Osteocyte (in vitro differentiated cells): ENCODE data around the gene PRTN3. TPM values are rescaled to one million over a fixed set of nuclear protein-coding genes. Genes with fewer than 3 reads are reported as not detected.

Experiments used
- DNase-seq: peaks from one replicate; pipeline ENCODE4 v3.0.0; 2021; ENCODE audit warnings: mixed read lengths; ENCODE audit not compliant: unreplicated experiment; ENCODE audit errors: extremely low spot score
- H3K27ac Mint-ChIP-seq: one replicate; pipeline ENCODE4 v1.8.0; 2021; ENCODE audit warnings: mild to moderate bottlenecking, mixed read lengths; ENCODE audit not compliant: unreplicated experiment
- H3K27me3 Mint-ChIP-seq: one replicate; pipeline ENCODE4 v1.8.0; 2021; ENCODE audit warnings: mixed read lengths; ENCODE audit not compliant: unreplicated experiment
- H3K36me3 Mint-ChIP-seq: one replicate; pipeline ENCODE4 v1.8.0; 2021; ENCODE audit warnings: mixed read lengths; ENCODE audit not compliant: unreplicated experiment
- H3K4me1 Mint-ChIP-seq: one replicate; pipeline ENCODE4 v1.8.0; 2021; ENCODE audit warnings: mixed read lengths; ENCODE audit not compliant: unreplicated experiment
- H3K4me3 Mint-ChIP-seq: one replicate; pipeline ENCODE4 v1.8.0; 2021; ENCODE audit warnings: mild to moderate bottlenecking, moderate library complexity, mixed read lengths; ENCODE audit not compliant: unreplicated experiment
- H3K9me3 Mint-ChIP-seq: one replicate; pipeline ENCODE4 v1.8.0; 2021; ENCODE audit warnings: mixed read lengths; ENCODE audit not compliant: unreplicated experiment
- total RNA-seq: library from RNA; stranded (reverse); gene quantifications from 2 replicates; pipeline ENCODE4 v1.2.1, GENCODE V29; 2021
- TF ChIP-seq, protein P1 (sequence below): fragments of 200-600 bp; sonication (generic); IDR thresholded peaks from 2 replicates; pipeline ENCODE4 v1.5.0; 2021; ENCODE audit warnings: antibody characterized with exemption, mild to moderate bottlenecking, moderate library complexity

Gene PRTN3
- total RNA-seq, 1 donor from 2014 or later, result not detected

DNA sequence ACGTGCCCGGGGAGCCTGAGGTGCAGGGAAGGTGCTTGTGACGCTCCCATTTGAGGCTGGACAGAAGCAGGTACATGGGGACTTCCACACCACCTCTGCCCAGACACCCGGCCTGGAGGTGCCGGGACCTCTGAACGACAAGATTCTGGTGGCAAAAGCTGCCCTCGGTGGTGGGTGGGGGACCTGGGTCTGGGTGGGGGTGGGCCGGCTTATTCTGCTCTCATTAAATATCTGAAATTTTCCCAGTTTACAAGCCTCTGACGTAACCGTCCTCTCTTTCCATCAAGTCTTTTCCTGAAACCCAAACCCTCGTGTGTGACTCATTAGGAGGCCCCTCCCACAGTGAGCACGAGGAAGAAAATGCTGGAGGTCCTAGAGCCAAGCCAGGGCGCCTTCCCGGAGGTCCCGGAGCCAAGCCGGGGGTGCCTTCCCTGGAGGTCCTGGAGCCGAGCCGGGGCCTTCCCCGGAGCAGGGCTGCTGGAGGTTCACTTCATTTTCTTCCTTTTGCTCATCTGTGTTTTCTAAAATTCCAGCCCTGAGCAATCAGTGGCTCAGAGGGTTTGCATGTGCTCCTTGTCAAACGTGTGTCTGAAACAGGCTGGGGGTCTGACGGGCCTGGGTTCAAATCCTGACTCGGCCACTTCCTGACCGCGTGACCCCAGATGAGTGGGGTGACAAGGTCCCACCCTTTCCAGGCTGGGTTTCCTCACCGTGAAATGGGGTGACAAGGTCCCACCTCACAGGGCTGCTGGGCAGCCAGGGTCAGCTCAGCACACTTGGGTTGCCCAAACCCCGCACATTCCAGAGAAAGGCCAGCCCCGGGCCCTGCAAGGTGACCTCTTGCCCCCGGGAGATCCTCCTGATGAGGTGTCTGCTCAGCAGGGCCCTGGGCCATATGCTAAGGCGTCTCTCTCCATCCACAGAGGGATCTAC, 28.7 kb downstream of the PRTN3 start:
- TF ChIP-seq, protein P1, sequence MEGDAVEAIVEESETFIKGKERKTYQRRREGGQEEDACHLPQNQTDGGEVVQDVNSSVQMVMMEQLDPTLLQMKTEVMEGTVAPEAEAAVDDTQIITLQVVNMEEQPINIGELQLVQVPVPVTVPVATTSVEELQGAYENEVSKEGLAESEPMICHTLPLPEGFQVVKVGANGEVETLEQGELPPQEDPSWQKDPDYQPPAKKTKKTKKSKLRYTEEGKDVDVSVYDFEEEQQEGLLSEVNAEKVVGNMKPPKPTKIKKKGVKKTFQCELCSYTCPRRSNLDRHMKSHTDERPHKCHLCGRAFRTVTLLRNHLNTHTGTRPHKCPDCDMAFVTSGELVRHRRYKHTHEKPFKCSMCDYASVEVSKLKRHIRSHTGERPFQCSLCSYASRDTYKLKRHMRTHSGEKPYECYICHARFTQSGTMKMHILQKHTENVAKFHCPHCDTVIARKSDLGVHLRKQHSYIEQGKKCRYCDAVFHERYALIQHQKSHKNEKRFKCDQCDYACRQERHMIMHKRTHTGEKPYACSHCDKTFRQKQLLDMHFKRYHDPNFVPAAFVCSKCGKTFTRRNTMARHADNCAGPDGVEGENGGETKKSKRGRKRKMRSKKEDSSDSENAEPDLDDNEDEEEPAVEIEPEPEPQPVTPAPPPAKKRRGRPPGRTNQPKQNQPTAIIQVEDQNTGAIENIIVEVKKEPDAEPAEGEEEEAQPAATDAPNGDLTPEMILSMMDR, result no peak
- H3K9me3 Mint-ChIP-seq, result no peaks in the 10 kb centered on the region
- H3K36me3 Mint-ChIP-seq, result peaks cover 11% of the 10 kb centered on the region
- H3K27ac Mint-ChIP-seq, result peak overlapping the region; percentile 97
- DNase-seq, result peak; percentile 91
- no peaks in the 10 kb centered on the region for H3K27me3 Mint-ChIP-seq
- peaks cover 62% of the 10 kb centered on the region for H3K4me1 Mint-ChIP-seq
- H3K4me3 Mint-ChIP-seq, result no peak overlapping the region

DNA sequence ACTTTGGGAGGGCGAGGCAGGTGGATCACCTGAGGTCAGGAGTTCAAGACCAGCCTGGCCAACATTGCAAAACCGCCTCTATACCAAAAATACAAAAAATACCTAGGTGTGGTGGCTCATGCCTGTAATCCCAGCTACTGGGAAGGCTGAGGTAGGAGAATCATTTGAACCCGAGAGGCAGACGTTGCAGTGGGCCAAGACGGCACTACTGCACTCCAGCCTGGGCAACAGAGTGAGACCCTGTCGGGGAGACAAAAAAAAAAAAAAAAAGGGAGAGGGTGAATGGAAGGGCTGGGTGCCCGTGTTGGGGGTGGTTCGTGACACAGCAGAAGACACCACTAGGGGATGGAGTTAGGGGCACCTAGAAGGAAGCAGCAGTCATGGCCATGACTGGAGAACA, 29.5 kb downstream of the PRTN3 start:
- TF ChIP-seq, protein P1, result no peak
- Mint-ChIP-seq H3K4me3 (no peak overlapping the region), H3K9me3 (no peaks in the 10 kb centered on the region), H3K4me1 (peaks cover 58% of the 10 kb centered on the region), H3K36me3 (peaks cover 14% of the 10 kb centered on the region), H3K27ac (peak overlapping the region; percentile 97), H3K27me3 (no peaks in the 10 kb centered on the region)
- DNase-seq, result no peak

DNA sequence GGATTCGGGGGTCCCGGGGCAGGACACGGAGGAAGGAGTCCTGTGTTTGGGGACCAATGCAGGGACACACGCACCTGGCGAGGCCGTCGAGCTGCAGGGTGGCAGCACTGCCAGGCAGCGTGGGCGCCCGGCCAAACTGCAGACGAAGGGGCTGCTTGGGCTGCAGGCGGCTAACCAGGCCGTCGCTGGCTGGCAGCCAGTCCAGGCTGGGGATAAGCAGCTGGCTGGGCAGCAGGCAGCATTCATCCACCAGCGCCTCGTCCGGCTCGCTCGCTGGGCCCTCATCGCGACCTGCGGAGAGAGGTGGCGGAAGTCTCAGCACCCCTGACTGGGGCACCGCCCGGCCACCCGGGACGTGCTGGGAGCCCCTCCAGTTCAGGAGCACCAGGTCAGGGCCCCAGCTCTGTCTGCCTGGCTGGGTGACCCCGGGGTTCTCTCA, 30.2 kb downstream of the PRTN3 start:
- H3K9me3 Mint-ChIP-seq, result no peaks in the 10 kb centered on the region
- TF ChIP-seq, protein P1, result no peak
- H3K4me1 Mint-ChIP-seq, result peaks cover 55% of the 10 kb centered on the region
- peak; percentile 89 for DNase-seq
- peaks cover 17% of the 10 kb centered on the region for H3K36me3 Mint-ChIP-seq
- H3K27me3 Mint-ChIP-seq, result no peaks in the 10 kb centered on the region
- no peak overlapping the region for H3K4me3 Mint-ChIP-seq
- peak overlapping the region; percentile 38 for H3K27ac Mint-ChIP-seq

DNA sequence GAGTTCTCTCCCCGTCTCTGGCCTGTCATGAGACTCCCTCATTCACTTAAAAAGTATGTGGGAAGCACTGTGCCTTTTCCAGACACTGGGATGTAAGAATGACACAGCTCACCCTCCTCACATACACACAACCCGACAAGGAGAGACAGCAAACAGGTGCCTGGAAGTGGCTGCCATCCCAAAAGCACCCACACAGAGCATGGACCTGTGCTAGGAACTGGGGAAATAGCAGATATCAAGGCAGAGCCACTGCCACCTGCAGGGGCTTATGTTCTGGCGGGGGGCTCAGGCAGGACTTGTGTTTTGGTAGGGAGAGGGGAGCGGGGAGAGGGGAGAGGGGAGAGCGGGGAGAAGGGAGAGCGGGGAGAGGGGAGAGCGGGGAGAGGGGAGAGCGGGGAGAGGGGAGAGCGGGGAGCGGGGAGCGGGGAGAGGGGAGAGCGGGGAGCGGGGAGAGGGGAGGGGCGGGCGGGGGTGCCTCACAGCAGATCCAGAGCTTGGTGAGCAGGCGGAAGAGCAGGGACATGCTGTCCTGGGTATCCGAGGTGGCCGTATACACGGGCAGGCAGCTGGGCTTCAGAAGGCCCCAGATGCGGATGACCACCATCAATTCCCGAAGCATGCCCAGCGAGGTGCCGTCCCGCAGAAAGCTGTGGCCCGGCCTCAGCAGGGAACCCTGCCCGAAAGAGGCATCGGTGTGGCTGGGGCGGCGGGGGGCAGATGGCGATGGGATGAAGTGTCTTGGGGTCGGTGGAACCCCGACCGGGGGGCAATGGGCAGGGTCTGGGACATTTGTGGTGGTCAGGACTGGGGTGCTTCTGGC, 30.9 kb downstream of the PRTN3 start:
- H3K4me3 Mint-ChIP-seq, result no peak overlapping the region
- peaks cover 20% of the 10 kb centered on the region for H3K36me3 Mint-ChIP-seq
- peak; percentile 83 for DNase-seq
- no peaks in the 10 kb centered on the region for H3K9me3 Mint-ChIP-seq
- H3K27ac Mint-ChIP-seq, result peak overlapping the region; percentile 85
- TF ChIP-seq, protein P1, result no peak
- no peaks in the 10 kb centered on the region for H3K27me3 Mint-ChIP-seq
- H3K4me1 Mint-ChIP-seq, result peaks cover 52% of the 10 kb centered on the region
